ENCODE data around the gene PRR33.

PRR33 gene

DNA sequence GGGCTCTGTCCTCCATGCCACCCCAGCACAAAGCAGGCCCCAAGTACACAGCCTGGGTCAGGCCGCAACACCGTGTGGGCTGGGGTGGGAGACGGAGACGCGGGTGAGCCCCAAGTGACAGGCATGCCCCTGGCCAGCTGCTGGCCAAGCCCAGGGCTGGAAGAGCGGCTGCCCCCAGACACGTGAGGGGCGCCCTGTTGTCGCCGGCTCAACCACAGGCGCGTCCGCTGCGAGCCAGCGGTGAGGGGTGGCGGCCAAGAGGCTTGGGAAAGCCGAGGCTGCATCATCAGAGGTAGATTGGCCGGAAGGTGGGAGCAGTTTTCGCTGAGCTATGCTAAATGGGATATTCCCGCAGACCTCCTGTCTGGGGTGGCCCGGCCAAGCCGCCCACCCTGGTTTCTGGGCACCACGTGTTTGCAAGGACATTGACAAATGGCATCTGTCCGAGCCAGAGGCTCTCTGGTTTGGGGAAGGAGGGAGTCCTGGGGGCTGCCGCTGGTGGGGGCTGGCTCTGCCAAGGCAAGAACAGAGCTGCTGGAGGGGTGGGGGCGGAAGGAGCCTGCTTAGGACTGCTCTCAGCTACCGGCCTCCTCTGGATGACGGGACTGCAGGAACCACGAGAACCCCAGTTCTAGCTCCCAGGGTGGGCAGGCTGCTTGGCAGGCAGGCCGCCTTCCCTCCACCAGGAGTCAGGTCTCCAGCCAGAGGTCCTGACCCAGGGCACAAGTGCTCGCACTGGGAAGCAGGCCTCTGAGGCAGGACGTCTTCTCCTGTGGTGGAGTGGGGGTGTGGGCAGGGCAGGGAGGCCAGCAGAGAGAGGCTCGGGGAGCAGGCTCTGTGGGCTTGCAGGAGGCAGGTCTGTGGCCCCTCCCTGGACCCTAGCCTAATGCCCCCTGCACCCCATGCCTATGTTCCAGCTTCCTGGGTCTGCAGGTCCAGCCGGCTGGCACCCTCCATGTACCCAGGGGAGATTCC lies 552 bp downstream of the PRR33 start:
- Histone ChIP-seq H3K9me3 (ENCODE audit: severe bottlenecking) (no peaks in the 10 kb centered on the region), H3K4me1 (ENCODE audit: insufficient read depth, poor library complexity, severe bottlenecking) (no peaks in the 10 kb centered on the region), H3K4me3 (ENCODE audit: severe bottlenecking) (no peak overlapping the region), H3K27me3 (ENCODE audit: insufficient read depth, poor library complexity, severe bottlenecking) (no peaks in the 10 kb centered on the region), H3K27ac (ENCODE audit: poor library complexity, severe bottlenecking) (no peak overlapping the region), H3K36me3 (ENCODE audit: low read depth) (no peaks in the 10 kb centered on the region)
- ATAC-seq (ENCODE audit: low read depth) (no peak), DNase-seq (ENCODE audit: low spot score) (peak; percentile 46)
- TF ChIP-seq, protein P1, sequence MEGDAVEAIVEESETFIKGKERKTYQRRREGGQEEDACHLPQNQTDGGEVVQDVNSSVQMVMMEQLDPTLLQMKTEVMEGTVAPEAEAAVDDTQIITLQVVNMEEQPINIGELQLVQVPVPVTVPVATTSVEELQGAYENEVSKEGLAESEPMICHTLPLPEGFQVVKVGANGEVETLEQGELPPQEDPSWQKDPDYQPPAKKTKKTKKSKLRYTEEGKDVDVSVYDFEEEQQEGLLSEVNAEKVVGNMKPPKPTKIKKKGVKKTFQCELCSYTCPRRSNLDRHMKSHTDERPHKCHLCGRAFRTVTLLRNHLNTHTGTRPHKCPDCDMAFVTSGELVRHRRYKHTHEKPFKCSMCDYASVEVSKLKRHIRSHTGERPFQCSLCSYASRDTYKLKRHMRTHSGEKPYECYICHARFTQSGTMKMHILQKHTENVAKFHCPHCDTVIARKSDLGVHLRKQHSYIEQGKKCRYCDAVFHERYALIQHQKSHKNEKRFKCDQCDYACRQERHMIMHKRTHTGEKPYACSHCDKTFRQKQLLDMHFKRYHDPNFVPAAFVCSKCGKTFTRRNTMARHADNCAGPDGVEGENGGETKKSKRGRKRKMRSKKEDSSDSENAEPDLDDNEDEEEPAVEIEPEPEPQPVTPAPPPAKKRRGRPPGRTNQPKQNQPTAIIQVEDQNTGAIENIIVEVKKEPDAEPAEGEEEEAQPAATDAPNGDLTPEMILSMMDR (IDR thresholded peaks at IDR 0.05; ENCODE audit: poor library complexity, severe bottlenecking) = no peak

DNA sequence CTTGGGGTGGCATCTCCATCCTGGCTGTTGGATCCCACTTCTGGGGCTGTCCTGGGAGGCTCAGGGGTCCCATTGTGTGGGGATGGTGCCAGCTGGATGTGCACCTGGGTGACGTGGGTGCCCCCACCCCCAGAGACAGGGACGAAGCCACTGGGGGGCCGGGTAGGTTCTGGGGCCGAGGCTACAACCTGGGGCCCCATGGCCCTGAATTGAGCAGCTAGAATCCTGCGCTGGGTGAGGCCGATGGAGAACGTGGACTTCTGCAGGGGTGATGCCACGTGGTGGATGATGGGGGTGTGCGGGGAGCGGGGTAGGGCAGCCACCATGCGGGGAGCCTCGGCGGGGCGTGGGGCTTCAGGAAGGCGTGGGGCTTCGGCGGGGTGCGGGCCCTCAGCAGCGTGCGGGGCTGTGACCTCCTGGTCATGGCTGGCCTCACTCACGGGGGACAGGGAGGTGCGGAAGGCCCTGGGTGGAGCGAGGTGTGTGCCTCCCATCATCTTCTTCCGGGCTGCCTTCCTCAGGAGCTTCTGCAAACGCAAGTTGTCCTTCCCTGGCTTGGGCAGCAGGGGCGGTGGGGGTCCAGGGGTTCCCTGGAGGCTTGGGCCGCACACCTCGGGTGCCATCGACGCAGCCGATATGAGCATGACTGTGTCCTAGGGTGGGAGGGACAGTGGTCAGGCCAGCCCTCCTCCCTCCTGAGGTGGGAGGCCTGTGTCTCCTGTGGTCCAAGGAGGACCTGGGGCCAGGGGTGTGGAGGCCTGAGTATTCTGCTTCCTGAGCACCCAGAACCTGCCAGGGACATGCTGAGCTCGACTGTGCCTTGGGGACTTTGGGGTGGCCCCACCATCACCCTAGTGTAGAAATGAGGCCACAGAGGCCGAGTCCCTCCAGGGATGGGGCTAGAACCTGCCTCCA lies 1.5 kb downstream of the PRR33 start:
- peak; percentile 53 for DNase-seq (ENCODE audit: low spot score)
- H3K27ac ChIP-seq (ENCODE audit: poor library complexity, severe bottlenecking) = no peak overlapping the region

DNA sequence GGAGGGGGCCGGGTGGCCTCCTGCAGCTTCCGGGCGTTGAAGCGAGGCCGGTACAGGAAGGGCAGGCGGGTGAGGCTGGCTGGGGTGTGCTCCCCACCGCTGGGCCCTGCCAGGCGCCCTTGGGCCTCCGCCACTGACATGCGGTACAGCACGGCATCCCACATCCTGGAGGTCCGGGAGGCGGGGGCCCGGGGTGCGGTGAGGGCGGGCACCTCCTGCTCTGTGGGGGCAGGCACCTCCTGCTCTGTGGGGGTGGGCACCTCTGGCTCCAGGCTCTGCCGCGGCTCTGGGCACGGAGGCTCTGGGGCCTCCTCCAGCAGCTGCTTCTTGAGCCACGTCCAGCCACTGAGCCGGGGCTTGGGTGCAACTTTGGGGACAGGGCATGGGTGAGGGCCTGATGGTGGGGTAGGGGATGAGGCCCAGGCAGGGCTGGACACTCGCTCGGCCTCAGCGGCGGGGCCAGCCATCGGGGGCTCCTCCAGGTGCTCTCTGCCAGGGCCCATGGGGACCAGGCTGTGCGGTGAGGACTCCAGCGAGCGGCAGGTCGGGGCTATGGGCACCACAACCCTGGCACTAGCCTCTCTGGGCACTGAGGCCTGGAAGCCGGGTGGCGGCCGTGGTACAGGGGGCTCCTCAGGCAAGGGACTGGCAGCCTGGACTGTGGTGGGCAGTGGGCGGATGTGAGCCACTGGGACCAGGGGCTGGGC lies 2.3 kb downstream of the PRR33 start:
- ATAC-seq (ENCODE audit: low read depth) = no peak
- H3K27me3 ChIP-seq (ENCODE audit: insufficient read depth, poor library complexity, severe bottlenecking) = no peaks in the 10 kb centered on the region
- no peak overlapping the region for H3K27ac ChIP-seq (ENCODE audit: poor library complexity, severe bottlenecking)
- TF ChIP-seq, protein P1 (IDR thresholded peaks at IDR 0.05; ENCODE audit: poor library complexity, severe bottlenecking) = no peak
- no peaks in the 10 kb centered on the region for H3K4me1 ChIP-seq (ENCODE audit: insufficient read depth, poor library complexity, severe bottlenecking)
- DNase-seq (ENCODE audit: low spot score) = peak; percentile 64
- H3K9me3 ChIP-seq (ENCODE audit: severe bottlenecking) = no peaks in the 10 kb centered on the region
- H3K36me3 ChIP-seq (ENCODE audit: low read depth) = no peaks in the 10 kb centered on the region
- H3K4me3 ChIP-seq (ENCODE audit: severe bottlenecking) = no peak overlapping the region

More for the DNA sequence above, 1.5 kb downstream of the PRR33 start:
- no peaks in the 10 kb centered on the region for H3K27me3 ChIP-seq (ENCODE audit: insufficient read depth, poor library complexity, severe bottlenecking)
- TF ChIP-seq, protein P1 (IDR thresholded peaks at IDR 0.05; ENCODE audit: poor library complexity, severe bottlenecking) = no peak
- no peak overlapping the region for H3K4me3 ChIP-seq (ENCODE audit: severe bottlenecking)
- H3K36me3 ChIP-seq (ENCODE audit: low read depth) = no peaks in the 10 kb centered on the region
- no peaks in the 10 kb centered on the region for H3K9me3 ChIP-seq (ENCODE audit: severe bottlenecking)
- no peak for ATAC-seq (ENCODE audit: low read depth)
- H3K4me1 ChIP-seq (ENCODE audit: insufficient read depth, poor library complexity, severe bottlenecking) = no peaks in the 10 kb centered on the region

DNA sequence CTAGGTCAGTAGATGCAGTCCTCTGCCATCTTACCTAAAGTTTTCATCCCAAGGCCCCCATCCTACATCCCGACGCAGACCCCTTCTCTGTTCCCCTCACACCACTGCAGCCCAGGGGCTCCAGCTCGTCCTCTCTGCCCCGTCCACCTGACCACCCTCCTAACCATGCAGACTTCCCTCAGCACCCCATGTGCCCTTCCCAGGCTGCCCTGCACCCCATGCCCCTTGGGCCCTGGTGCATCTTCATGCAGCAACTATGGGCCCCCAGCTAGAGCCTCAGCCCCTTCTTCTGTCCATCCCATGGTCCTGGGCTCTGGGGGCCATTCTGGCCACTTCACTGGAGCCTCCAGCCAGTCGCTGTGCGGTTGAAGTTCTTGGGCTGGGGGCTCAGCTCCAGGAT lies 2.9 kb downstream of the PRR33 start:
- no peaks in the 10 kb centered on the region for H3K4me1 ChIP-seq (ENCODE audit: insufficient read depth, poor library complexity, severe bottlenecking)
- no peaks in the 10 kb centered on the region for H3K36me3 ChIP-seq (ENCODE audit: low read depth)
- no peaks in the 10 kb centered on the region for H3K27me3 ChIP-seq (ENCODE audit: insufficient read depth, poor library complexity, severe bottlenecking)
- H3K4me3 ChIP-seq (ENCODE audit: severe bottlenecking) = no peak overlapping the region
- TF ChIP-seq, protein P1 (IDR thresholded peaks at IDR 0.05; ENCODE audit: poor library complexity, severe bottlenecking) = no peak
- peak; percentile 36 for DNase-seq (ENCODE audit: low spot score)
- no peaks in the 10 kb centered on the region for H3K9me3 ChIP-seq (ENCODE audit: severe bottlenecking)
- no peak overlapping the region for H3K27ac ChIP-seq (ENCODE audit: poor library complexity, severe bottlenecking)
- ATAC-seq (ENCODE audit: low read depth) = no peak
